Activated CD8-positive, alpha-beta memory T cell treated with anti-CD3 and anti-CD28 coated beads for 48 hours (primary cell): ENCODE results near the gene ZFC3H1.

ENCODE experiments used
- DNase-seq, 3 experiments: peaks; one replicate each; pipeline ENCODE4 v3.0.0-alpha.2; 2020; ENCODE audit warnings: low read depth in 2 of 3, low spot score in 2 of 3

ZFC3H1 gene

DNA sequence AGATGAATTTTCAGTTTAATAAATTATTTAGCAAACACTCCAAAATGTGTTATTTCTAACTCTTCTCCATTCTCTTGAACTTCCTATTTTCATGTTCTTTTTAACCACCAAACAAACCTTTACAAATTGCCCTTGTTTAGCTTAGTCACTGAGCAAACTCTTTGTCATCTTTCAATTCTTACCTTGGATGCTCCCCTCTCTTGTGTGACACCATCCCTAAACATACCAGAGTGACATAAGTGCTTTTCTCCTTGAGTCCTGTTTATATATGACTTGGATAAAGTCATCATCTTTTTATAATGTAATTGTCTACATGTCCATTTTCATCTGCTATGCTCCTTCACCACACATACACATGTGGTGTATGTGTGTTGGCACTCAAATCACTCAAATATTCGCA lies 18.8 kb upstream of the ZFC3H1 start:
- no peak for DNase-seq

DNA sequence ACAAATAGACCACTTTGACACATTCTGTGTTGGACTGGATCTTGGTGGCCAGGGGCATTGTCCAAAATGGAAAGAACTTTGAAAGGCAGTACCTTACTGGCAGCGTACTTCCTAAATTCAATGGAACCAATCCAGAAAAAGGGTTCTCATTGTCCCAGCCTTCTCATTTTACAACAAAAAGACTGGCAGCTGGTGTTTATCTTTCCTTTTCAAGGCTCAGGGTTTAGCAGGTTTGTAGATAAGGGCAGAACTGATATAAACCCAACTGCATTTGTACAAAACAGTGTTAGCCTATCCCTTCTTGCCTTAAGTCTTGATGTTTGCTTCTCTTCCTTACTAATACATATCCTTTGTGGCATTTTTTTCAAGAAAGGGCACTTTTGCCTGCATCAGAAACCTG lies 8.2 kb upstream of the ZFC3H1 start:
- no peak for DNase-seq

- no peak for DNase-seq
Observed at GRCh38 chr12:71671311-71671710, 7.7 kb upstream of the ZFC3H1 start.

- DNase-seq, result no peak
Observed at GRCh38 chr12:71666259-71666658, 2.6 kb upstream of the ZFC3H1 start.

GRCh38 chr12:71665090-71665463 lies 1.4 kb upstream of the ZFC3H1 start:
- DNase-seq, result no peak

DNA sequence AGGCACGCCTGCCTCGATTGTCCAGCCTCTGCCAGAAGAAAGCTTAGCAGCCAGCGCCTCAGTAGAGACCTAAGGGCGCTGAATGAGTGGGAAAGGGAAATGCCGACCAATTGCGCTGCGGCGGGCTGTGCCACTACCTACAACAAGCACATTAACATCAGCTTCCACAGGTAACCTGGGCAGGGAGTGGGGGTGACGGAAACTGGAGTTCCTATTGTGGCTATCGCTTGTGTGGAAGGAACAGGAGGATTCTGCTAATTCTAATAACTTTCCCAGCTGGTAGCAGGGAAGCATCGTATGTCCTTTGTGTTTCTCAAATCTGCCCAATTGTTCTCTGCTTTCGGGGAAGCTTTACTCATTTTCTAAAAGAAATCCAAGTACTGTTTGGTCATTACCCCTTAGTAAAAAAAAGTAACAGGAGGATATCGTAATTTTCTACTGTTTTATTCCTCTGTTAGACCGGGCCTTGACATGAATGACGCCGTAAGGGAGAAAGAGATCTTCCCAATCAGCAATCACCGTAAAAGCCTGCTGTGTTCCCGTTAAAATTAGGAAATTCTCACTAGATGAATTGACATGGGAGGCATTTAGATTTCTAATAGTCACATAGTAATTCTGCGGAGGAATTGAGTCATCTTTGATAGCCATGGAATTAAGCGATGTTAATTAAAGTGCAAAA lies 902 bp upstream of the ZFC3H1 start:
- peak in 1 of 3 experiments; percentile 33 for DNase-seq

GRCh38 chr12:71662849-71663560 lies 643 bp downstream of the ZFC3H1 start:
- peak; percentile 45 to 56 (median 50) for DNase-seq

GRCh38 chr12:71661977-71662530 lies 1.6 kb downstream of the ZFC3H1 start:
- DNase-seq, result no peak

DNA sequence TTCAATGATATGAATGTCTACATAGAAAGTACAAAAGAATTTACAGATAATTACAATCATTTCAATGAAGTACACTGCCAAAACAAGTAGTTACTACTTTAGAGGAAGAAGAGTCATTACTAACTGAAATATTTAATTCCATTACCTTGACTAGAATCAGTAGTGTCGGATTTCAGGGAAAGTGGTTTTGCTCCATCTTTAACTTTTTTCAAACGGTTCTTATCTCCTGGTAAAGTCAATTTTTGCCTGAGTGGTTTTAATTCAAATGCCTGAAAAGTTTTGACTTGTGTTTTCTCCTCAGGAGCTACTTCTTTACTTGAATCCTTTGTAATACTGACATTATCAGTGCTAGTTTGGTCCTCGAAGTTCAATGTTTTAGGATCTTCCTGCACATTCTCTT lies 6.9 kb downstream of the ZFC3H1 start:
- DNase-seq, result no peak

DNA sequence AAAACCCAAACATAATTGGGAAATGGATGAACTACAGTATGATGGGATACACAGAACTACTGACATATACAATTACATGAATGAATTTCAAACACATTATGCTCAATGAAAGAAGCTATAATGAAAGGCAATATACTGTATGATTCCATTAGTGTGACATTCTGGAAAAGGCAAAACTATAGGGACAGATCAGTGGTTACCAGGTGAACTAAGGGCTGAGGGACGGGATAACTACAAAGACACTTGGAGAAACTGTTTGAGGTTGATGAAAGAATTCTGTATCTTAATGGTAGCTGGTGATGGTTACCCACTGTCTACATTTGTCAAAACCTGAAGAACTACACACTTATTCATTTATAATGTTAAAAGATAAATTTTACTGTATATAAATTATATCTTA lies 7.7 kb downstream of the ZFC3H1 start:
- no peak for DNase-seq

DNA sequence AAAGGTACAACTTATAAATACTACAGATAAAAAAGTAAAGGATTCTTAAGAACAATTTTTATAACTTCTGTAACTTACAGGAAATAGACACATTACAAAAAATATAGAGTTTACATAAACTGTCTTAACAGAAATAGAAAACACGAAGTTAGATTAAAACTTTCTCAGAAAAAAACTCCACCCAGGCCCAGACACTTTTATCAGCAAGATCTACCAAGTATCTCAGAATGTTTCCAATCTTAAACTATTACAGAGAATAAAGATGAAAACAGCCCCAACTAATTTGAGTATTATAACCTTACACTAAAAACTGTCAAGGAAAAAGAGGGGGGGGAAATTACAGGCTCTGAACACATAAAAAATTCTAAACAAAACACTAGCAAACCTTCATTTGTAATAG lies 8.2 kb downstream of the ZFC3H1 start:
- DNase-seq, result no peak

- DNase-seq, result no peak
Observed at GRCh38 chr12:71654200-71654599, 9.4 kb downstream of the ZFC3H1 start.

DNA sequence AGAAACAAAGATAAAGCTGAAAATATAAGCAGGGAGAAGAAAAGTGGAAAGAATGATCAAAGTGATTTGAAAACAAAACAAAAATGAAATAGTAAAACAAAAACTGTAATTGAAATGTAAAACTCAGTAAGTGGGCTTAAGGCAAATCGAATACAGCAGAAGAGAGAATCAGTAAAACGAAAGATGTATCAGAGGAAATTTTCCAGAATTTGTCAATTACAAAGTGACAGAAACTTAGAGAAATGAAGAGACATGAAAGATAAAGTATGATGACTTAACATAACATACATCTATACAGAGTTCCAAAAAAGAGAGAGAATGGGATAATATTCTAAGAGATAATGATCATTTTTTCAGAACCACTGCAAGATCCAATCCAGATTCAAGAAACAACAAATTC lies 10.5 kb downstream of the ZFC3H1 start:
- no peak for DNase-seq

- no peak for DNase-seq
Observed at GRCh38 chr12:71652656-71653055, 11.0 kb downstream of the ZFC3H1 start.

DNA sequence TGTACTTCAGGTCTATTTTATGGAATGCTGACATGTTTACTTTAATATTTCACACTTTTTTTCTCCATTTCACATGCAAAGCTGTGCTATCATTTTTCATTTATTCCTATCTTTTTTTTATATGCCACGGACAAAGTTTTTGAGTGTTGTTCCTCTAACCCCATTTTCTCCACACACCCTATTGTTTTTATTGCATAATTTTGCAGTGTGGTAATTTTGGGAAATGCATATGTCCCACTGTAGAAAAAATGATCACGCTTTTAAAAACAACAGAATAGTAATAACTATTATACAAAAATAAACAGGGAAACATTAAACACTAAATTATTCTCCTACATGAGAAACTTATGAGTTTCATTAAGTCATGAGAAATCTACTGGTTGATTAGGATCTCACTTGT lies 14.2 kb downstream of the ZFC3H1 start:
- no peak for DNase-seq

DNA sequence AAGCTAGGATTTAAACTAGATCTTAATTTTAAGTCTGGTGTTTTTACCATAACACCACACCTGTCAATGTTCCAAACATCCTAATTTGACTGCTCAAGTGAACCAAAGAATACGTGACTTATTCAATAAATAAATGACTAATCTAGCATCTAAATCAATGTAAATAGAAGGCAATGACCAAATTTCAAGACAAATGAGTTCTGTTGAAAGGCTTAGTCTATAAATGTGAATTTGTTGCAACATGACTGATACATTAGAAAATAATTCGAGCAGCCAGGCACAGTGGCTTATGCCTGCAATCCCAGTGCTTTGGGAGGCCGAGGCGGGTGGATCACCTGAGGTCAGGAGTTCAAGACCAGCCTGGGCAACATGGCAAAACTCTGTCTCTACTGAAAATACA lies 15.1 kb downstream of the ZFC3H1 start:
- no peak for DNase-seq

DNA sequence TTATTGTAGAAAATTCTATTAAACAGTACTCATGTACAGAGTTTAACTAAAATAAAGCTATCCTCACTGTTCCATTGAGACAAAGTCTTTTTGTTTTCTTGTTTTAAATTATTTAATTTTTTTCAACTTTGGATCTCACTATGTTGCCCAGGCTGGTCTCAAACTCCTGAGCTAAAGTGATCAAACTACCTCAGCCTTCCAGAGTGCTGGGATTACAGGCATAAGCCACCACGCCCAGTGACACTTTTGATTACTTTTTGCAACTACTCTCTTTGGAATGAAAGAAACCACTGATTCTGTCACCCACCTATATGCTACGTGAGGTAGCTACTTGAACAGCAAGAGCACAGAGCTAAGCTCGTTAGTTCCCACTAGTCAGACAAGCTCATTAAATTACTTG lies 17.1 kb downstream of the ZFC3H1 start:
- no peak for DNase-seq

DNA sequence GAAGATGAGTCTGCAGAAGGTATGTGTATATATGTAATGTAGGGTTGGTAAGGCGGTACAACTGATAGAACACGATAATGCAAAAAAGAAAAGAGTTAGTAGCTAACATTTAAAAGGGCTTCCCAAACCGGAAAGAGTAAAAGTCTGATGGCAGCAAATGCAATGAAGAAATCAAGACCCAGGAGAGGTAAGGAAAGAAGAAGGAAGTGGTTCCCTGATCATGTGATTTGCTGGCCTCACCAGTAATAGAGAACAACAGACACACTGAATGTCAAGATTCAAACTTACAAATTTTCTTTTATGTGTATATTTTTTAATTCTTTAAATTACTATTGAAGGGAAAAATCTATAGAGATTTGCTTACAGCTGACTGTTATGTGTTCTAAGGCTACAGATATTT lies 18.4 kb downstream of the ZFC3H1 start:
- DNase-seq, result no peak

DNA sequence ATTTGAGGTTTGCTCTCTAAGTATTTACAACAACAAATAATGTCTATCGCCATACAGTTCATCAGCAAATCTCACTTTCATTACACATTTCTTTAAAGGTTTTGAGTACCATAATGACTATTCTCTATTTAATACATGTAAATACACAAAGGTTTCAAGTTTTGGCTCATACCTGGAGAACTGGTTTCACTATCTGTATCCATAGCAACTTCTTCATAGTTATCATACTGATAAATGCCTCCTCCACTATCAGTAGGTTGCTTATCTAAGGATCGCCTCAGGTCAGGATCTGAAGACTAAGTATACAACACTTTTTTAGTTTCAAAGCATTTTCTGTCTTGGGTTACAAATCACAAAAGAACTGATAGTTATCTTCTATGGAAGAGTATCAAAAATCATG lies 21.4 kb downstream of the ZFC3H1 start:
- no peak for DNase-seq

DNA sequence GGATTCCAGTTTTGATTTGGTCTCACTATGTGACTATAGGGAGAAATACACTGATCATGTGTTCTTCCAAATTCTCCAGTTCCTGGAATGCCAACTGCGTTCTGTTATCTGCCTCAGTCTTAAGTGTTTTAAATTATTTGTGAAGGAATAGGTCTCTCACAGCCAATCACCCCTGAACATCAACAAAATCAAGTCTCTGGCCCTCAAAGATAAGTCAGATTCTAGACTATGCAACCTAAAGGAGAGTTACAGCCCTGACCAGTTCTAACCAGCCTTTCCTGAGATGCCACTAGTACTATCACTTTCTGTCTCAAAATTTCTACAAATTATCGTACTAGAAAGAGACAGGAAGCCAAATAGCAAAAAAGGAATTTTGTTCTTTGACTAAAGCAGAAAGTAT lies 22.3 kb downstream of the ZFC3H1 start:
- no peak for DNase-seq

DNA sequence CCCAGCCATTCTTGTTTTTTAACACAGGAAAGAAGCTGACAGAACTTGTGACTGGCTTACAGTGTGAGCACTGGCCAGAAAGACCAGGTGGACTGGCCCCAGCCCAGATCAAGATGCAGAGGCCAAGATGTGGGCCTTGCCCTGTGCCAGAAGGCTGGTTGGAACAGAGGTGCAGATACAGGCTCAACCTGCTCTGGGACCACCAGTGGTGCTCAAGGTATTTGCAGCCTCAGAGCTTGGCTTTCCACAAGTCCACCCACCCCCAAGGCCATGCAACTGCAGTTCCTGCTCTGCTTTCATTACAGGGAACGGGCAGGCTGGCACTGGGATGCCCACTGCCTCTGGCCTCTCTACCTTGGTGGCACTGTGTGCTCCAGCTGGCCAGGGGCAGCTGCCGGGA lies 23.3 kb downstream of the ZFC3H1 start:
- no peak for DNase-seq

DNA sequence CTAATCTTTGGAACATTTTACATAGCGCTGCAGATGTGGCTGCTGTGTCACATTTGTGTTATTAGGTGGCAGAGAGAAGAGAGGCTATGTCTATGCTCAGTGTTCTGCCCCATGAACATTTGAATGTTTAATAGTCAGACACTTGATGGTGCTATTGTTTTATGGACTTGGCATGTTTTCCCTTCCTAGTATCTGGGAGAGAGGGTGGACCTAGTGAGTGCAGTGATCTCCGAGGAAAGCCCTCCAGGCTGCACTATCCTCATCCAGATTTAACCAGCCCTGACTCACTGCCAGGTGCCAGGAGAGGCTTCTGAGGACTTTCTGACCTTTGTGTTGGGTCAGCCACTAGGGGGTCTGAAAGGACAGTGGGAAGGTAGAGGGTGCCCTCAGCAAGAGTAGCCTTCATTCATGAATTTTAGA lies 24.3 kb downstream of the ZFC3H1 start:
- DNase-seq, result no peak

- DNase-seq, result no peak
Observed at GRCh38 chr12:71638499-71638898, 25.1 kb downstream of the ZFC3H1 start.
